Measurements from ENCODE around the gene NT5C. TPM values are rescaled to one million over a fixed set of nuclear protein-coding genes. Genes with fewer than 3 reads are reported as not detected.

NT5C gene
- total RNA-seq, 1 donor from 2014 or later: 46.8 TPM

- H3K27ac Mint-ChIP-seq: peak within 1 kb of the TSS; percentile 73
- H3K4me3 Mint-ChIP-seq: peak within 1 kb of the TSS; percentile 82
- H3K27me3 Mint-ChIP-seq (ENCODE audit: low read depth): peaks cover 7% of the 10 kb centered on the region
- peak; percentile 83 to 95 for DNase-seq (ENCODE audit: low spot score in 2 of 2, unreplicated experiment in 2 of 2)
- H3K9me3 Mint-ChIP-seq: no peaks in the 10 kb centered on the region
- peaks cover 18% of the 10 kb centered on the region for H3K4me1 Mint-ChIP-seq
- H3K36me3 Mint-ChIP-seq: peaks cover 16% of the 10 kb centered on the region
- TF ChIP-seq, protein P1, sequence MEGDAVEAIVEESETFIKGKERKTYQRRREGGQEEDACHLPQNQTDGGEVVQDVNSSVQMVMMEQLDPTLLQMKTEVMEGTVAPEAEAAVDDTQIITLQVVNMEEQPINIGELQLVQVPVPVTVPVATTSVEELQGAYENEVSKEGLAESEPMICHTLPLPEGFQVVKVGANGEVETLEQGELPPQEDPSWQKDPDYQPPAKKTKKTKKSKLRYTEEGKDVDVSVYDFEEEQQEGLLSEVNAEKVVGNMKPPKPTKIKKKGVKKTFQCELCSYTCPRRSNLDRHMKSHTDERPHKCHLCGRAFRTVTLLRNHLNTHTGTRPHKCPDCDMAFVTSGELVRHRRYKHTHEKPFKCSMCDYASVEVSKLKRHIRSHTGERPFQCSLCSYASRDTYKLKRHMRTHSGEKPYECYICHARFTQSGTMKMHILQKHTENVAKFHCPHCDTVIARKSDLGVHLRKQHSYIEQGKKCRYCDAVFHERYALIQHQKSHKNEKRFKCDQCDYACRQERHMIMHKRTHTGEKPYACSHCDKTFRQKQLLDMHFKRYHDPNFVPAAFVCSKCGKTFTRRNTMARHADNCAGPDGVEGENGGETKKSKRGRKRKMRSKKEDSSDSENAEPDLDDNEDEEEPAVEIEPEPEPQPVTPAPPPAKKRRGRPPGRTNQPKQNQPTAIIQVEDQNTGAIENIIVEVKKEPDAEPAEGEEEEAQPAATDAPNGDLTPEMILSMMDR (IDR thresholded peaks at IDR 0.05; ENCODE audit: unreplicated experiment): no peak
Measured at GRCh38 chr17:75109407-75110233, 21.9 kb downstream of the NT5C start, which contains the start of gene ARMC7. TSS of gene ARMC7 (plus strand) at chr17:75109969. CDS start at chr17:75110289, 320 bp downstream.

DNA sequence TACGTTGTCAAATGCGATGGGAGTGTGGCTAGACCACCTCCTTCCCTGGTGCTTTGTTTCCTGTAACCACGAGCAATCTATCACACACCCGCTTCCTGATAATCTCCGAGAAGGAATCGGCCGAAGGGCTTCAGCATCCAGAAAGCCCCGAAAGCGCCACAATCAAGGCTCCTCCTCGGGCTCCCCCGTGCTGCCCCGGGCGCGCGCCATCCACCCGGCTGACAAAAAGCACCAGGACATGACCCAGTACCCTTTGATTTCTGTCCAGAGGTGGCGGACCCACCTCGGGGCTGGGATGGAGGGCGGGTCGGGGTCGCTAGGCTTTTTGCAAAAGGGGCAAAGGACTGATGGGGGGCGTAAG, 22.5 kb downstream of the NT5C start:
- Mint-ChIP-seq H3K36me3 (peaks cover 16% of the 10 kb centered on the region), H3K4me3 (peak overlapping the region; percentile 82), H3K9me3 (no peaks in the 10 kb centered on the region), H3K27ac (no peak overlapping the region), H3K27me3 (ENCODE audit: low read depth) (peaks cover 7% of the 10 kb centered on the region), H3K4me1 (peaks cover 13% of the 10 kb centered on the region)
- TF ChIP-seq, protein P1 (IDR thresholded peaks at IDR 0.05; ENCODE audit: unreplicated experiment): no peak
- DNase-seq (ENCODE audit: low spot score in 2 of 2, unreplicated experiment in 2 of 2): no peak

DNA sequence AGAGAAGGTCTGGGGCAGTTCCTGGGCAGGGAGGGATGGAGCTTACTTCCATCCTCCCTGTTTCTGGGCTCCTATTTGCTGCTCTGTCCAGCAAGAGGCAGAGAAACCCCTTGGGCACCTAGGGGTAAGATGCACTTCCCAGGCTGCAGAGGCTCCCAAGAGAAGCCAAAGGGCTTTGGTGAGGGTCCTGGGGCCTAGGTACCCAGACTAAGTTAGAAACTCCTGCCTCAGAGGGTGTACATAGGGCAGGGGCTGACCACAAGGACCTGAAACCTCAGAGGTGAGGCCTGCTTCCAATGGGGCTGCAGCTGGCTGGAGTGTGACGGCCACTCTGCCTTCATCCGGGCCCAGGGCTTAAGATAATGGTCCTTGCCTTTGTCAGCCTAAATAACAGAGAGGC, 23.3 kb downstream of the NT5C start:
- H3K27me3 Mint-ChIP-seq (ENCODE audit: low read depth): peaks cover 7% of the 10 kb centered on the region
- TF ChIP-seq, protein P1 (IDR thresholded peaks at IDR 0.05; ENCODE audit: unreplicated experiment): no peak
- H3K4me1 Mint-ChIP-seq: peaks cover 11% of the 10 kb centered on the region
- H3K36me3 Mint-ChIP-seq: peaks cover 21% of the 10 kb centered on the region
- peak overlapping the region; percentile 82 for H3K4me3 Mint-ChIP-seq
- no peak for DNase-seq (ENCODE audit: low spot score in 2 of 2, unreplicated experiment in 2 of 2)
- no peak overlapping the region for H3K27ac Mint-ChIP-seq
- no peaks in the 10 kb centered on the region for H3K9me3 Mint-ChIP-seq

DNA sequence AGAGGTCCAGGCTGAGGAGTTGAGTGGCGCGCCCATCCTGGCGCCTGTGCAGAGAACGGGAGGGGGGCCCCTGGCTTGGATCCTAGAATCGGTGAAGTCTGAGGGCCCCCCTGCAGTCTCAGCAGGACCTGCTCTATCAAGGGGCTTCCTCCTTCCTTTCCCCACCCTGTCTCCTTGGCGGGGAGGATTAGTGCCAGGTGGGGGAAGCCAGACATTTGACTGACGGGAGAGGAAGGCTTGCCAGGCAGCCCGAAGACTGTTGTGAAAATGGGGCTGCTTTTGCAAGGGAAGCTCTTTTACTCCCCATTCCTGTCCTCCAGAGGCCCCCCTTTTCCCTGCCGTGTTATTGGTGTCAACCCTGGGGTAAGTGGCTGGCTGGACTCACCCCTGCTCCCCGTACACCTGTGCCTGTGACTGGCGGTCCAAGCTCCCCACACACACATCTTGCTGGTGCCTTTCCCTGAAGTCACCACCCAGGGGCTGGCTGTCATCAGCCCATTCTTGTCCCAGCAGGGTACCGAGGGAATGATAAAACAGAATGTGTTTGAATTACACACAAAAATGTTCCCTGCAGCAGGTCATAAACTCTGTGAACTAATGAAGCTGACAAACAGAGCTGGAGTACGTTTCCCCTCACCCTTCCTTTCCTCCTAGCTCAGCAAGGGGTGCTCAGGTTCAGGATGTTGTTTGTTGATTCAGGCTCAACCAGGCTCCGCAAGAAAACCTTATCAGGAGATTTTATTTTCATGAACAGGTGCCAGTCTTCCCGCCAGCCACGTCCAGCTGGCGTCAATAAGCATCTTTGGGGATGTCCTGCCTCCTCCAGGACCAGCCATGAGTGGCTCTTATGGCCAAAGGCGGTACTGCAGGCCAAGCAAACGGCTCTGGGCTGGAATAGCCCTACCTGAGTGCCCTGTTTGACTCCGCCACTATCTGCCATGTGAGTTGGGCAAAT, 26.1 kb downstream of the NT5C start:
- peaks cover 21% of the 10 kb centered on the region for H3K36me3 Mint-ChIP-seq
- H3K27me3 Mint-ChIP-seq (ENCODE audit: low read depth): peaks cover 7% of the 10 kb centered on the region
- H3K27ac Mint-ChIP-seq: no peak overlapping the region
- H3K4me3 Mint-ChIP-seq: no peak overlapping the region
- TF ChIP-seq, protein P1 (IDR thresholded peaks at IDR 0.05; ENCODE audit: unreplicated experiment): peak; percentile 83
- no peak for DNase-seq (ENCODE audit: low spot score in 2 of 2, unreplicated experiment in 2 of 2)
- no peaks in the 10 kb centered on the region for H3K9me3 Mint-ChIP-seq
- H3K4me1 Mint-ChIP-seq: peaks cover 9% of the 10 kb centered on the region

GRCh38 chr17:75103601-75104554, 27.7 kb downstream of the NT5C start:
- no peak overlapping the region for H3K27ac Mint-ChIP-seq
- H3K36me3 Mint-ChIP-seq: peaks cover 28% of the 10 kb centered on the region
- H3K4me3 Mint-ChIP-seq: no peak overlapping the region
- DNase-seq (ENCODE audit: low spot score in 2 of 2, unreplicated experiment in 2 of 2): no peak
- peaks cover 6% of the 10 kb centered on the region for H3K4me1 Mint-ChIP-seq
- H3K27me3 Mint-ChIP-seq (ENCODE audit: low read depth): peaks cover 5% of the 10 kb centered on the region
- TF ChIP-seq, protein P1 (IDR thresholded peaks at IDR 0.05; ENCODE audit: unreplicated experiment): no peak
- no peaks in the 10 kb centered on the region for H3K9me3 Mint-ChIP-seq
